WERI-Rb-1 (cell line): Measurements from ENCODE around the gene RPTOR.
A peak's percentile ranks its signal among the peaks of the same experiment; 100 is the strongest.

Source experiments
- DNase-seq: peaks from one replicate; pipeline ENCODE4 v3.0.0-alpha.2; 2020
- H3K27ac ChIP-seq: fragments of 250-450 bp; sonication (Bioruptor Pico); 2 replicates; pipeline ENCODE4 v1.5.1; 2020; ENCODE audit warnings: mild to moderate bottlenecking, moderate library complexity
- H3K27me3 ChIP-seq: fragments of 250-450 bp; sonication (Bioruptor Pico); 2 replicates; pipeline ENCODE4 v1.5.1; 2021; ENCODE audit warnings: mild to moderate bottlenecking, low read depth, moderate library complexity; ENCODE audit not compliant: insufficient read depth, severe bottlenecking
- H3K36me3 ChIP-seq: fragments of 250-450 bp; sonication (Bioruptor Pico); 2 replicates; pipeline ENCODE4 v1.5.1; 2020; ENCODE audit warnings: mild to moderate bottlenecking, moderate library complexity
- H3K4me3 ChIP-seq: 2 replicates; pipeline ENCODE4 v1.5.1; 2011; ENCODE audit warnings: low read depth, mild to moderate bottlenecking, control low read depth, low read length
- H3K9me3 ChIP-seq: fragments of 250-450 bp; sonication (Bioruptor Pico); 2 replicates; pipeline ENCODE4 v1.5.1; 2021; ENCODE audit warnings: mild to moderate bottlenecking, moderate library complexity; ENCODE audit not compliant: severe bottlenecking
- CTCF ChIP-seq: IDR thresholded peaks from 2 replicates; pipeline ENCODE4 v1.5.1; 2011; ENCODE audit warnings: low read depth, mild to moderate bottlenecking, control low read depth, inconsistent platforms, low read length

RPTOR gene

GRCh38 chr17:80605326-80606066 is 60.9 kb downstream of the RPTOR start:
- no peak for TF ChIP-seq CTCF
- H3K9me3 ChIP-seq = peaks cover 8% of the 10 kb centered on the region
- no peak for DNase-seq
- peak overlapping the region; percentile 96; the same call in 1 of the 2 replicates for H3K27ac ChIP-seq
- H3K4me3 ChIP-seq = no peak overlapping the region
- H3K36me3 ChIP-seq = peaks cover 7% of the 10 kb centered on the region
- H3K27me3 ChIP-seq = no peaks in the 10 kb centered on the region

GRCh38 chr17:80608326-80608725 is 63.7 kb downstream of the RPTOR start:
- Histone ChIP-seq H3K27ac (peak overlapping the region; percentile 96), H3K4me3 (peak overlapping the region; percentile 20)
- no peak for TF ChIP-seq CTCF

GRCh38 chr17:80609757-80610156 is 65.1 kb downstream of the RPTOR start:
- TF ChIP-seq CTCF = no peak
- no peak for DNase-seq
- peaks cover 4% of the 10 kb centered on the region for H3K9me3 ChIP-seq
- no peaks in the 10 kb centered on the region for H3K27me3 ChIP-seq
- H3K36me3 ChIP-seq = no peaks in the 10 kb centered on the region; the same call in none of the 2 replicates
- H3K4me3 ChIP-seq = no peak overlapping the region
- H3K27ac ChIP-seq = peak overlapping the region; percentile 96

More at GRCh38 chr17:80608326-80608725, 63.7 kb downstream of the RPTOR start:
- H3K36me3 ChIP-seq = peaks cover 4% of the 10 kb centered on the region
- DNase-seq = peak; percentile 94
- peaks cover 8% of the 10 kb centered on the region for H3K9me3 ChIP-seq
- H3K27me3 ChIP-seq = no peaks in the 10 kb centered on the region

GRCh38 chr17:80611816-80612215 is 67.2 kb downstream of the RPTOR start:
- TF ChIP-seq CTCF = no peak
- Histone ChIP-seq H3K4me3 (no peak overlapping the region), H3K36me3 (no peaks in the 10 kb centered on the region; the same call in none of the 2 replicates), H3K9me3 (peaks cover 4% of the 10 kb centered on the region), H3K27ac (no peak overlapping the region), H3K27me3 (no peaks in the 10 kb centered on the region)
- DNase-seq = no peak

GRCh38 chr17:80612997-80613731 is 68.5 kb downstream of the RPTOR start:
- peaks cover 4% of the 10 kb centered on the region for H3K9me3 ChIP-seq
- no peaks in the 10 kb centered on the region for H3K27me3 ChIP-seq
- no peaks in the 10 kb centered on the region; the same call in none of the 2 replicates for H3K36me3 ChIP-seq
- no peak for TF ChIP-seq CTCF
- H3K27ac ChIP-seq = peak overlapping the region; percentile 15
- no peak overlapping the region for H3K4me3 ChIP-seq
- DNase-seq = no peak
